22Rv1 (cell line): ENCODE measurements around the gene TK1.

ENCODE experiments used
- H3K27ac ChIP-seq: fragments of 450-650 bp; 2 replicates; pipeline ENCODE4 v1.5.1; 2017
- ZFX ChIP-seq: fragments of 450-650 bp; IDR thresholded peaks from 2 replicates; pipeline ENCODE4 v1.6.1; 2017; ENCODE audit warnings: antibody characterized with exemption, borderline replicate concordance
- TF ChIP-seq, protein P1 (sequence below): fragments of 450-650 bp; IDR thresholded peaks from 2 replicates; pipeline ENCODE4 v1.5.1; 2017; ENCODE audit warnings: mild to moderate bottlenecking

TK1 gene

DNA sequence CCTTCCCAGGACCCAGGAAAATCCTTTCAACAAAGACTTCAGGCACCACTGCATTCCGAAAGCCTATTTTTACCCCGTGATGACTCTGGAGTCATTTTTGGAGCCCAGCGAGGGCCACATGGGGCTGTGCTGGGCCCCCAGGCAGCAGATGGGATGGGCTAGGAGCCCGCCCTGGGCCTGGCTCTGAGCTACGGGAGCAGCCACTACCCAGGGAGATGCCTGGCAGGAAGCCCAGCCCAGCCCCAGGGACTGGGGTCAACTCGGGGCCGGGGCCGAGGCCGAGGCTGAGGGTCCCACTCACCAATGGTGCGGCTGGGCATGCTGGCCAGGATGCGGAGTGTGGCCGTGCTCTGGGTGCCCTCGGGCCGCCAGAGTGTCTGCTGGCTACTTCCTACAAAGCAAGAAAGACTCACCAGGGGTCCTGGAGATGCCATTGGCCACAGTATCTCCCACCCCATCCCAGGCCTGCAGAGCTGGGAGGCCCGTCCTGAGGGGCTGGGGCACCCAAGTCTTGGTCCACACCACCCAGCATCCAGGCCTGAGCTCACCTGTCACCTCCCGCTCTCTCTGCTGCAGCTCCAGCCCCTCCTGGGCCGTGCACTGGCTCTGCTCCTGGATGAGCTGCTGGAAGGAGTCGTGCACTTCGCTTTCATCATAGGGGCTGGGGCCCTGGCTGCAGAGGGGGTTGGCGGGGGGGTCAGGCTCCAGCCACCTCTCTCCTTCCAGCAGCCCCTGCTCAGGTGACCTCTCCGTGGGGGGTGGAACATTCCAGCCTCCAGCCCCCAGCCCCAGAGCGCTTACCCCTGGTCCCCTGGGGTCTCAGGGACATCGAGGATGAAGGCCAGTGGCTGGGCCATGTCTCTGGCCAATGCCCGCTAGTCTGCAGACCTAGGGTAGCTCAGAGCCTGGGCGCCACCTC, 60.6 kb downstream of the TK1 start:
- TF ChIP-seq, protein P1, sequence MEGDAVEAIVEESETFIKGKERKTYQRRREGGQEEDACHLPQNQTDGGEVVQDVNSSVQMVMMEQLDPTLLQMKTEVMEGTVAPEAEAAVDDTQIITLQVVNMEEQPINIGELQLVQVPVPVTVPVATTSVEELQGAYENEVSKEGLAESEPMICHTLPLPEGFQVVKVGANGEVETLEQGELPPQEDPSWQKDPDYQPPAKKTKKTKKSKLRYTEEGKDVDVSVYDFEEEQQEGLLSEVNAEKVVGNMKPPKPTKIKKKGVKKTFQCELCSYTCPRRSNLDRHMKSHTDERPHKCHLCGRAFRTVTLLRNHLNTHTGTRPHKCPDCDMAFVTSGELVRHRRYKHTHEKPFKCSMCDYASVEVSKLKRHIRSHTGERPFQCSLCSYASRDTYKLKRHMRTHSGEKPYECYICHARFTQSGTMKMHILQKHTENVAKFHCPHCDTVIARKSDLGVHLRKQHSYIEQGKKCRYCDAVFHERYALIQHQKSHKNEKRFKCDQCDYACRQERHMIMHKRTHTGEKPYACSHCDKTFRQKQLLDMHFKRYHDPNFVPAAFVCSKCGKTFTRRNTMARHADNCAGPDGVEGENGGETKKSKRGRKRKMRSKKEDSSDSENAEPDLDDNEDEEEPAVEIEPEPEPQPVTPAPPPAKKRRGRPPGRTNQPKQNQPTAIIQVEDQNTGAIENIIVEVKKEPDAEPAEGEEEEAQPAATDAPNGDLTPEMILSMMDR, result no peak
- TF ChIP-seq ZFX, result no peak
- H3K27ac ChIP-seq, result no peak overlapping the region

DNA sequence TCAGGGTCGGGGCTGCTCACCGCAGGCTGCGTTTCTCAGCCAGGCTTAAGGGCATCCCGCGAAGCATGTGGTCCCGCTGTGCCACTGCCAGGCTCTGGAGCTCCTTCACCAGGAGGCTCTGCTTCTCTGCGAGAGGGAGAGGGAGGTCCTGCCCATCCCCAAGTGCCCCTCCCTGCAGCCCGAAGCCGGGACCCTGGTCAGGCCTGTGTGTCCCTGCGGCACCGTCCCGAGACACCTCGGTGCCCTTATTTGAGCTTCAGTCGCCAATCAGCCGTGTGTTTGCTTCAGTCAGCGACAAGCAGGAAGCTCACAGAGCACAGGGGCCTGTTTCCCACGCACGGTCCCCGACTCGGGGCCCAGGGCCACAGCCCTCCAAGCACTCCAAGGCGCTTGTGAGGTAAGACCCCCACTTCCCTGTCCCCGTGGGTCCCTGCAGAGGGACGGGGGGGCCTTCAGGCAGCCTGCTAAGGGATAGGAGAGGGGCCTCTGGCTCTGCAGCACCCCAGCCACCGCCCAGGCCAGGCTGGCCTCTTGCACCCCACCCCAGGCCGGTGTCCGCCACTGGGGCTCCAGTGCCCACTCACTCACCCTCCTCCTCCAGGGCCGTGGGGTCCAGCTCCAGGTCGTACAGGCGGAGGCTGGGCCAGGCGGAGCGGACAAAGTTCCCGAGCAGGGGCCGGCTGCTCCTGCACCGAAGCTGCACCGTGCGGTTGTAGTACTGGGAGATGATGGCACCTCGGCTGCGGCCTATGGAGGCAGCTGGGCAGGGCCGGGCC, 61.5 kb downstream of the TK1 start:
- no peak overlapping the region for H3K27ac ChIP-seq
- TF ChIP-seq ZFX, result no peak
- TF ChIP-seq, protein P1, result no peak

DNA sequence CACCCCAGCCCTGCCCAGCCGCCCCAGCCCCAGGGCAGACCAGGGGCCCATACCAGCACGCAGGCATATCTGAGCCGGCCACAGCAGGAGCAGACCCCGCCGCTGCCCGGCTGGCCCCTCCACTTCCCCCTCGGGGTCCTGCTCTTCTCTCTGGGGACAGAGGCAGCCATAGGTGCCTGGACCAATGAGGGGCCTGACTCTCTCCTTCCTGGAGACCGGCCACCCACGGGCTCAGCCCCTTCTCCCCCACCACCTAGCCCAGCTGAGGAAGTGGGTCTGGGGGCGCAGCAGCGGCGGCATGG, 62.1 kb downstream of the TK1 start:
- no peak for TF ChIP-seq ZFX
- TF ChIP-seq, protein P1, result no peak
- no peak overlapping the region for H3K27ac ChIP-seq
